Measurements from ENCODE around the gene FLNC.

The FLNC gene, protein sequence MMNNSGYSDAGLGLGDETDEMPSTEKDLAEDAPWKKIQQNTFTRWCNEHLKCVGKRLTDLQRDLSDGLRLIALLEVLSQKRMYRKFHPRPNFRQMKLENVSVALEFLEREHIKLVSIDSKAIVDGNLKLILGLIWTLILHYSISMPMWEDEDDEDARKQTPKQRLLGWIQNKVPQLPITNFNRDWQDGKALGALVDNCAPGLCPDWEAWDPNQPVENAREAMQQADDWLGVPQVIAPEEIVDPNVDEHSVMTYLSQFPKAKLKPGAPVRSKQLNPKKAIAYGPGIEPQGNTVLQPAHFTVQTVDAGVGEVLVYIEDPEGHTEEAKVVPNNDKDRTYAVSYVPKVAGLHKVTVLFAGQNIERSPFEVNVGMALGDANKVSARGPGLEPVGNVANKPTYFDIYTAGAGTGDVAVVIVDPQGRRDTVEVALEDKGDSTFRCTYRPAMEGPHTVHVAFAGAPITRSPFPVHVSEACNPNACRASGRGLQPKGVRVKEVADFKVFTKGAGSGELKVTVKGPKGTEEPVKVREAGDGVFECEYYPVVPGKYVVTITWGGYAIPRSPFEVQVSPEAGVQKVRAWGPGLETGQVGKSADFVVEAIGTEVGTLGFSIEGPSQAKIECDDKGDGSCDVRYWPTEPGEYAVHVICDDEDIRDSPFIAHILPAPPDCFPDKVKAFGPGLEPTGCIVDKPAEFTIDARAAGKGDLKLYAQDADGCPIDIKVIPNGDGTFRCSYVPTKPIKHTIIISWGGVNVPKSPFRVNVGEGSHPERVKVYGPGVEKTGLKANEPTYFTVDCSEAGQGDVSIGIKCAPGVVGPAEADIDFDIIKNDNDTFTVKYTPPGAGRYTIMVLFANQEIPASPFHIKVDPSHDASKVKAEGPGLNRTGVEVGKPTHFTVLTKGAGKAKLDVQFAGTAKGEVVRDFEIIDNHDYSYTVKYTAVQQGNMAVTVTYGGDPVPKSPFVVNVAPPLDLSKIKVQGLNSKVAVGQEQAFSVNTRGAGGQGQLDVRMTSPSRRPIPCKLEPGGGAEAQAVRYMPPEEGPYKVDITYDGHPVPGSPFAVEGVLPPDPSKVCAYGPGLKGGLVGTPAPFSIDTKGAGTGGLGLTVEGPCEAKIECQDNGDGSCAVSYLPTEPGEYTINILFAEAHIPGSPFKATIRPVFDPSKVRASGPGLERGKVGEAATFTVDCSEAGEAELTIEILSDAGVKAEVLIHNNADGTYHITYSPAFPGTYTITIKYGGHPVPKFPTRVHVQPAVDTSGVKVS (N-terminal part only)
- 0.15 to 1.1 reads per million in 2 donors for total RNA-seq

DNA sequence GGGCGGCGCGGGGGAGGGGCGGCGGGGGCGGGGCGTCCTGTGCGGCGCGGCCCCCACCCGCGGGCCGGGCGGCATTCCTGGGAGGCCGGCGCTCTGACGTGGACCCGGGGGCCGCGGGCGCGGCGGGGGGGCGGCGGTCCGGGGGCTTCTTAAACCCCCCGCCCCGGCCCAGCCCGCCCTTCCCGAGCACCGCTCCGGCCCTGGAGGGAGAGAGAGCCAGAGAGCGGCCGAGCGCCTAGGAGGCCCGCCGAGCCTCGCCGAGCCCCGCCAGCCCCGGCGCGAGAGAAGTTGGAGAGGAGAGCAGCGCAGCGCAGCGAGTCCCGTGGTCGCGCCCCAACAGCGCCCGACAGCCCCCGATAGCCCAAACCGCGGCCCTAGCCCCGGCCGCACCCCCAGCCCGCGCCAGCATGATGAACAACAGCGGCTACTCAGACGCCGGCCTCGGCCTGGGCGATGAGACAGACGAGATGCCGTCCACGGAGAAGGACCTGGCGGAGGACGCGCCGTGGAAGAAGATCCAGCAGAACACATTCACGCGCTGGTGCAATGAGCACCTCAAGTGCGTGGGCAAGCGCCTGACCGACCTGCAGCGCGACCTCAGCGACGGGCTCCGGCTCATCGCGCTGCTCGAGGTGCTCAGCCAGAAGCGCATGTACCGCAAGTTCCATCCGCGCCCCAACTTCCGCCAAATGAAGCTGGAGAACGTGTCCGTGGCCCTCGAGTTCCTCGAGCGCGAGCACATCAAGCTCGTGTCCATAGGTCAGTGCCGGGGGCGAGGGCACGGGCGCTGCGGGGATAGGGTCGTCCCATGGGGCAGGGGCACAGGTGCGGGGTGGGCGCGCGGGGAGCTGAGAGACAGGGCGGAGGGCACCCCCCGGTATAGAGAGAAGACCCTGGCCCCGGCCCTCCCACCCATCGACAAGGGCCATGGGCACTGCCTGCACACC lies at the start of gene FLNC:
Gene FLNC (plus strand): TSS at position 176 of the 947 bp plus-strand sequence. CDS start 232 bp downstream, at position 408.
- DNase-seq: no peak

DNA sequence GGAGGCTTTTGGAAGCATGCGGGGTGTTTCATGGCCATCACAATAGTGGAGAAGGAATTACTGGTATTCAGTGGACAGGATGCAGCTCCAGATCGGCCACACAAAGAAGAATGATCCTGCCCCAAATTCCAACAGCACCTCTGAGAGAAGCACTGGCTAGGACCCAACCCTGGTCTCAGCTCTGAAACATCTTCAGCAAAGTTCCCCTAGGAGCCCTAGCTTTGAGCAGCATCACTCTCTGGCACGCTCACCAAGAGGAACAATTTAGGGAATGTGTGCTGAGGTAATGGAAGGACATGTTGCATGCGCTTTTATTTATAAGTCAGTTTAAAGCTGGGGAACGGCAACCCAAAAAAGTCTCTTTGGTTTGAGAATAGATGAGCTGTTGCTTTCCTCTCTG lies 49.1 kb upstream of the FLNC start:
- DNase-seq: no peak

DNA sequence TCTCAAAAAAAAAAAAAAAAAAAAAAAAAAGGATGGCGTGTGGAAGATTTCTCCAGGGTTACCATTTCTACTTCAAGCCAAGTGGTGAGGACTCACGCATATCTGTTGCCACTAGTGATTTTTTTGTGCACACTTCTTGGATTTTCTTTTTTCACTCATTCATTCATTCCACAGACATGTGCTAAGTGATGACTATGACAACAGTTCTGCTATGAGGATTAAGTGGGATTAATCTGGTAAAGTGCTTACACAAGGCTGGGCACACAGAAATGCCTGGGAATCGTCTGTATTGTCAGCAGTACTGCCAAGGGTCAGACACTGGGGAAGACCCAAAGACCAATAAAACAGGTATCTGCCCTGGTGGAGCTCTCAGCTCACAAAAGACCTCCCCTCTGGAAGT lies 48.4 kb upstream of the FLNC start:
- DNase-seq: no peak

DNA sequence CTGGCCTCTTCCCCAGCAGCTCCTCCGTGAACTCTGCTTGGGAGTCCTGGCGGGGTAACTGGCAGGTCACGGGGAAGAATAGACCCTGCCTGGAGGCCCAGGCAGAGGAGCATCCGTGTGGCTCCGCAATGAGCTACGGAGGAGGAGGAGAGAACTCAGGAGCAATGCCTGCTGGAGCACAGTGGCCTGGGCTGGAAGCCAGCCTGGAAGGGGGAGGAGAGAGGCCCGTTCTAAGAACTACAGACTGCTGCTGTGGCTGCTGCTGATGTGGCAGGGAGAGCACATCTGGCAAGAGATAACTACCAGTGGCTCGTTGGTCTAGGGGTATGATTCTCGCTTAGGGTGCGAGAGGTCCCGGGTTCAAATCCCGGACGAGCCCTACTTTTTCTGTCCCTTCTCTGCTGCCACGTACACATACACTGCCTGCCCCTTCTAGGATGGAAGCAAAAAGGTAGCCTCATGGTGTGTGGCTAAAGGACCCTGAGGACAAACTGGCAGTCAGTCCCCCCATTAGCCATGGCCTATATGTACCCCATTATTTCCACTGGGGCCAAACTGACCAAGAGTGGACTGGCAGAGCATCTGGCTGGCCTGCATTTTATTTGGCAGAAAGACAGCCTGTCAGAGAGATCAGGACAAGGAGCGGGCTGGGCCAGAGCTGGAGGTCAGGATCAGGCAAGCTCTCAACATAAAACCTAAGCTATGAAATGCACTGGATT lies 46.9 kb upstream of the FLNC start:
- DNase-seq: no peak

DNA sequence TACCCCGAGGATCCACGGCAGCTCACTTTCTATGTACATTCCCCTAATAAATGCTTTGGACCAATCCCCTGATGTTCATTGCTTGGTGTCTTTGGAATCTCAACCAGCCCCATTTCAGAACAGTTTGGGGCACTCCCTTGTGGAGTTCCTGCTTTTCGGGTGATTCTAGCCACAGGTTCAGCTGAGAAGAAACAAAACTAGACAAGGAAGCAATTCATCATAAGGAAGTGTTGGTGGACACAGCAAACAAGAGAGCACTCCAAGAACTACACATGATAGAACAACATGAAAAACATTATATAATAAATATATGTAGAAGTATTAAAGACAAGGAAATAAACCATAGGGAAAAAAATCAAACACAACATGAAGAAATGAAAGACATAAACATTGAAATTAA lies 44.5 kb upstream of the FLNC start:
- no peak for DNase-seq

DNA sequence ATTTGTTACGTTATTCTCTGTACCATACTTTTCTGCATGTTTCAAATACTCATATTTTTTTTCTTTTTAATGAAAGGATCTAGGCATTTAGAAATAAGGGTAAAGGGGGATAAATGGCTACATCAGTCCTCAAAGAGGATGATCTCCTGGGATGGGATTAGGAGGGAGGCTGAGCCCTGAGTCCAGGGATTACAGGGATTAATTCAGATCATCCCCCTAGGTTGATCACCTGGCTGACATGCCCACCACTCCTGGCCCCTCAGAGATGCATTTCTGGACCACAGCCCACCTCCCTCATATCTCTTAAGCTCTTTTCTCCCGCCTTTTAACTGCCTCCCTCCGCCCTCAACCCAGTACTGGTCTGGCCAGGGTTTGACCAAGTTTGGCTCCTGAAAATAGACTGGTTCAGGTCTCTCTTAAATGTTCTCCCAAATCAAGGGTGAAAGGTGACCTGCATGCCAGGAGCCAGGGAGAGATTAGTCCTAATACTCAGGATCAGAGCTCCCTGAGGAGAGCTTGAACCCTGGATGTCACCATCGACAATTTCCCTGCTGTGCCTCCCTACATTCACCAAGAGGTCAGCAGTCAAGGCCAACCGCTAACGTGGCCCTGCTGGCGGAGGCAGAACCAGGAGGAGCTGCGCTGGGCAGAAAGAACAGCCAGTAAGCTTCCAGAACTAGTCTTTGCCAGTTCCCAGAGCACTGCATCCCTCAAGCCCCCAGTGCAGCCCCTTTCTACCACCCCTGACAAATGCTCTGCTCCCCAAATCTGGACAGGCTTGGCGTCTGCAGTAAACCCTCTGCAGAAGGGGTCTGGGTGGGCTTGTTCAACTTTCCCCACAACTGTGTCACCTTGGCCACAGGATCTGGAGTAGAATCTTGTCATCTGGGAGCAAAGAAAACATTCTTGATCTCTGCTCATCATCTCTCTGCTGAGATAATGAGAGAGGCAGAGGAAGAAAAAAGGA lies 41.5 kb upstream of the FLNC start:
- DNase-seq: no peak

DNA sequence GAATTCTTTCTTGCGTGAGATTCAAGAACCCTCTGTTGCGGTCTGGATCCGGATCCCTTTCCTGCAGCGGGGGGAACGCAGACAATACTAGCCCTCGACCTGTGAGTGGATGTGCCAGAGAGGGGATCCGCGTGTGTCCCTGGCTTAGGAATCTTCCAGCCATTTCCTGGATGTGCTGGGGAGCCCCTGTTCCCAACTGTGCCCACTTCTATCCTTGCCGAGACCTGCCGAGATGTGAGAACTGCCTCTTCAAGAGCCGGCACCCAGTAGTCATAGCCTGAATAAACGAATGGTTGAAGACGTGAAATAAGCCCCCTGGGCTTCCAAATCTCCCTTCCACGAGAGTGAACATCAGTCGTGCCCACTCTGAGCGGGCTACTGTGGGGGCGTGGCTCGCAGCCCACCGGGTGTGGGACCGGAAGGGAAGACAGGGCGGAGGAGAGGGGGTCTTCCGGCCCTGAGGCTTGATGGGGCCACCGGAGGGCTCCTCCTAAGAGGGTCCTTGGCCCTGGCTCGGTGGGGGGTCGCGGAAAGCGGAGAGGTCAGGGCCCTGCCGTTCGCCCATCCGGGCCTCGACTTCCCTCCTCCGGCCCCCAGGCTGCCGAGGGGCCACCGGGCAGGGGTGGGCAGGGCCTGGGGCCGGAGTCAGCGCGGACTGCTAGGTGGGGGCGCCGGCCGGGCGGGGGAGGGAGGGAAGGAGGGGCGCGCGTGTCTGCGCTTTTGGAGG lies 39.7 kb upstream of the FLNC start:
- no peak for DNase-seq

DNA sequence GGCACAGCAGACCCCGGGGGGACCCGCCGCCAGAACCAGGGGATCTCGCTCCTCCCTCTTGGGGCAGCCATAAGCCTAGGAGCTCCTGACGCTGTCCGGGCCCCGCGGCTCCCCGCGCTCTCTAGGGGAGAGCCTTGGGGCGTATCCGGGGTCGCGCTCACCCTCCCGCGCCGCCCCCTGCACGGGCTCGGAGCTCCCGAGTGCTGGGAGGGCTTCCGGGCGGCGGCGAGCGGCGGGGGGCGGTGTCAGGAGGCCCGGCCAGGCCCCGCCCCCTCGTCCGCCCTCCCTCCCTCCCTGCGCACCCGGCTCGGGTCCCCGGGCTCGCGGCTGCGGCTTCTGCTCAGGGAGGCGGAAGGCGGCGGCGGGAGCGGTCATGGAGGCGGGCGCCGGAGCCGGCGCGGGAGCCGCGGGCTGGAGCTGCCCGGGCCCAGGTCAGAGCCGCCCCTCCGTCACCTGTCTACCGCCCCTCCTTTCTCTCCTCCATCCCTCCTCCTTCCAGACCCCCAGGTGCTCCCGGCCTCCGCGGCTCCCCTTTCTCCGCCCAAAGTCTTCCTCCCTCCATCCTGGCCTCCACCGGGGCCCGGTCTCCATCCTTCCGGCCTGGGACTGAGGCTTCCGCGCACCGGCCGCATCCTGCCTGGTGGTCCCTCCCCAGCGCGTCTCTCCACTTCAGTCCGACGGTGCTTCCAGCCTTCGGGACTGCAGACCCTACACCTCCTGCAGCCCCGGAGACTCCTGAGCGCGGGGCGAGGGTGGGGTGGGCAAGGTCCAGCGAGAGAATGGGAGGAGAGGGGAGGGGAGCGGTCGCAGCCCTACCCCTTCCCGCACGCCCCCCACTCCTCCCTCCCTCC lies 38.9 kb upstream of the FLNC start, which contains the start of gene CCDC136:
Gene CCDC136 (plus strand): TSS at position 848 of the 851 bp plus-strand sequence. CDS start 444 bp downstream, outside the sequence.
- peak; percentile 78 for DNase-seq

DNA sequence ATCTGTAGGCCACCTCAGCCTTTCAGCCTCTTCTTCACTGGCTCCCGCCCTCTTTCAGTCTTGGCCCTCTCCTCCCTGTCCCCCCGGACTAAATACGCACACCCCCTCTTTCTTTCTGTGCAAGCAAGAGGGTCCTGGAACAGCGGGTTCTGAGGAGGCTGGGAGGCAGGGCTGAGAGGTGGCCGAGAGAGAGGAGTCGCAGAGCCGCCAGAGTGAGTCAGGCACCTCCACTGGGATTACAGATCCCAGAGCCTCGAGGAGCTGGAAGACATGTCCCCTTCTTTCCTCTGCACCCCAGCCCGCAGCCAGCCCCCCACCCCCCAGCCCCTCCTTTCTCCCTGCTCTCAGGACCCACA lies 38.3 kb upstream of the FLNC start:
- DNase-seq: no peak

DNA sequence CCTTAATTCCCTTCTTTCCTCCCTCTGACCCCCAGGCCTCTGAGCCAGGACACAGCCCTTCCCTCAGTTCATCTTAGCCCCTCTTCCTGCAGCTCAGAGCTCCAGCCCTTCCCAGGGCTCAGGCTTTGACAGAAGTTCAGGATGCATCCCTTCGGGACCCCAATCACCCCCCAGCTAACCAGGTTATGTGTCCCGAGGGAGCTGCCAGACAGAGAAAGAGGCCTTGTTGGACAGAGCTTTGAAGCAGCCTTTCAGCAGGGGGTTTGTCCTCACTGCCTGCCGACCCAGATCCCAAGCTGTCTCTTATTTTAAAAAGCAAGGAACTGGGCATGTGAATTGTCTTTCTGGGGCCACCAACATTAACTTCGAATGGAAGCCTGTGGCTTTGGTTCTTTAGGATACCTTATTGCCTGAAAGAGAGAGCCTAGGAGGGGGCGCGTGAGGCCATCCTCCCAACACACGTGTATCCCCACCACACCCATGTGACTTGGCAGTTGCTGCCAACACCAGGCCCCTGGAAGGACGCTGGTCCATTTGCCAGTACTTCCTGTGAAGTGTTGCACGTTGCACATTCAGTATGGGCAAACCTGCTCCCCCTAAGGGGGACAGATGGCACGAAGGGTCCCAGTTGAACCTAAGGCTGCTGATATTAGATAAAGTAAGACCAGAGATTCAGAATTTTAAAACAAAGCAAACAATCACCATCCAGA lies 37.6 kb upstream of the FLNC start:
- no peak for DNase-seq

DNA sequence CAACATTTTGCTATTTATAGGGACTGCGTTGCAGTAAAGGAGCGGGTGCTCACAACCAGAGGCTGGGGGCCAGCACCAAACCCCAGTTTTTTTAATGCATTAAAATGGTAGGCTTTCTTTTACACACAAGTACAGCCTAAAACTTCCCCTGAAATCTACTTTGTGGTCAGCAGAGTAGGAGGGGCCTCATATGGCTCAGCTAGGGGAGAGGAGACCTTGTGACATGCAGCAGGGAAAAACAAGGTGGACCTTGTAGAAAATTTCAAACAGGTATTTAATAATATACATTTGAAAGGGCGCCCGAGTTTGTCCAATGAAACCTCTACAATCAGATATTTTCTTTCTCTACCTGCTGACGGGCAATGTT lies 37.0 kb upstream of the FLNC start:
- DNase-seq: no peak

DNA sequence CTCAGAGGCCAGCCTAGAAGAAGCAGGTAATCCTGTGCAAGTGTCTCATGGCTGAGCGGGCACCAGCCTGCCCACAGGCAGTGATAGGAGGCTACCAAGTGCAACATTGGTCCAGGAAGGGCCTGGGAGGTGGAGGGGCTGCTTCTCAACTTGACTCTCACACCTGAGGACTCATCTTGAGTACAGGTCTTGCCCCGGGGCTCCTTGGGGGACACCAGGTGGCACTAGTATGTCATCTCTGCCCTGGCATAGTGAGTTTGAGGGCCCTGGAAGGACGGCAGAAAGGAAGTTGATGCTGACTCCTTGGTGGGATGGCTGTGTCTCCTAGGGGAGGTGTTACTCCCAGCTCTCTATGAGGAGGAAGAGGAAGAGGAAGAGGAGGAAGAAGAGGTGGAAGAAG lies 36.2 kb upstream of the FLNC start:
- no peak for DNase-seq

DNA sequence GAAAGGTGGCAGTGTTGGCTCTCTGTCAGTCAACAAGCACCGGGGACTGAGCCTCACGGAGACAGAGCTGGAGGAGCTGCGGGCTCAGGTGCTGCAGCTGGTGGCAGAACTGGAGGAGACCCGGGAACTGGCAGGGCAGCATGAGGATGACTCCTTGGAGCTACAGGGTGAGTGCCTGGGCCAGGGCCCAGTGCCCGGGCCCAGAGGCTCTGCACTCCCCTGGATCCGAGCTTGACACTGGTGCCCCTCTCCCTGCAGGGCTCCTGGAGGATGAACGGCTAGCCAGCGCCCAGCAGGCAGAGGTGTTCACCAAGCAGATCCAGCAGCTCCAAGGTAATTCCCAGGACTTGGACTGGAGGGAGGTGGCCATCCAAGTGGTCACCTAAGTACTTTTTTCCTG lies 35.8 kb upstream of the FLNC start:
- no peak for DNase-seq

DNA sequence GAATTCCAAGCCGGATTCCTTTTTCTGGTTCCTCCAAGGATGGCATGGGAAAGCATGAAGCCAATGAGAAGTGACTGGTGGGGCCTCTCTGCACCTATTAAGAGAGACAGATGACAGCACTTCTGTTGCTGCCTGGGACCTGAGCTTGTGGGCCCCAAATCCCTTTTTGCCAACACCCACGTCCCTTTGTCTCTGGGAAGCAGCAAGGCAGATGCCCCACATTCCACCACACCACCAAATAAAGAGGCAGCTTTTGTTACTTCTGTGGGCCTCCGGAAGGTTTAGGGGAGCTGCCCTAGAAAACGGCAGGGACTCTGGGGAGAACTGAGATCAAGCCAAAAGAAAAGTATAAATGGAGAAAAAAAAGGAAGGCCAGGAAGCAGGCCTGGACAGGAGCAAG lies 35.1 kb upstream of the FLNC start:
- no peak for DNase-seq

DNA sequence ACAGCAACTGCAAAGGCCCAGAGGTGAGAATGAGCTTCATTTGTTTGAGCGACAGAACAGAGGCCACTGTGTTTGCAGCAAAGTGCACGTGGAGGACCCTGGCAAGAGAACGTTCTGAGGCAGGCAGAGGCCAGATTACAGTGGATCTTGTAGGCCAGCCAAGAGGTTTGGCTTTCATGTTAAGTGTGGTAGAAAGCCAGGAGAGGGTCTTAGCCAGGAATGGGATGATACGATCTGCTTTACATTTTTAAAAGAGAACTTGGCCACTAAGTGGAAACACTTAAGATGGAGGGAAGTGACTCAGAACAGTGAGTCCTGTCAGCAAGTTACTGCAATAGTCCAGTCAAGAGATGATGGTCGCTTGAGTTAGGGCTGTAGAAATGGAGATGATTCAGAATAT lies 33.9 kb upstream of the FLNC start:
- DNase-seq: no peak

DNA sequence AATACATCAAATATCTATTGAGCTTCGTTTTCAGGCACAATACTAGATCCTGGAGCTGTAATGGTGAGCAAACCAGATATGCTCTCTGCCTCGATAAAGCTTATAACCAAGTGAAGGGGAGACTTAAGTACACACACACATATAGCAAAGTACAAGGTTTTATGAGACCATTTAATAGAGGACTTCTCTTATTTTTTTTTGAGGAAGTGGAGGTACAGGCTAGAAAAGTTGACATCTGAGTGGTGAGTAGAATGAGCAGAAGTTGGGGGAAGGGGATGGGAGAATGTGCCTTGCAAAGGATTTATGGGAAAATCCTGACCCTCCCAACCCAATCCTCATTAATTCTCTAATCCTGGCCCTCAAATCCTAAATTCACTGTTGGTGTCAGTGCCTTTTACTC lies 30.8 kb upstream of the FLNC start:
- DNase-seq: no peak

DNA sequence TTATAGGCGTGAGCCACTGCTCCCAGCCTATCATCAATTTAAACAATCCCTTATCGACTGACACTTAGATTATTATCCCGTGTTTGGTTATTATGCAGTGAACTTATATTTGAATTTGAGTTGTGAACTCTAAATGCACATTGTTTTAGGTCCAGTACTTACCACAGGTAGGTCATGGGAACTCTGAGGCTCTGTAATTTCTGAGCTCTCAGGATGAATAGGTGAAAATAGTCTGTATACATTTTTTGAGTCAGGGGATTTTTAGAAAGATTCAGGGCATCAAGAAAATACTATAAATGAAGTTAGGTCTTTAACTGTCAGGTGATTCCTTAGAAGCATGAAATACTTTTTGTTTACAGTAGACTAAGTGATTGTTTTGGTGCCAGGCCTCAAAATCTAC lies 29.6 kb upstream of the FLNC start:
- DNase-seq: no peak

DNA sequence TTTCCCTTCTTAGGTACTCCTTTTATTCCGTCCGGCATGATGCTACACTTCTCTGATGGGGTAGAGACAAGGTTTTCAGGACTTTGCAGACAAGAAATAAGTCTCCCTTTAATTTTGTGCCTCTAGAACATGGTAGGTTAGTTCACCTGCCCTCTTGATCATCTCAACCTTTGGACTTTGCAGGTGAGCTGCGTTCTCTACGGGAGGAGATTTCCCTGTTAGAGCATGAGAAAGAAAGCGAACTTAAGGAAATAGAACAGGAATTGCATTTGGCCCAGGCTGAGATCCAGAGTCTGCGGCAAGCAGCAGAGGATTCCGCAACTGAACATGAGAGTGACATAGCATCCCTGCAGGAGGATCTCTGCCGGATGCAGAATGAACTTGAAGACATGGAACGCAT lies 29.2 kb upstream of the FLNC start:
- DNase-seq: no peak

All from activated gamma-delta T cell (primary cell).